Cardiac muscle cell (in vitro differentiated cells and primary cell): ENCODE measurements around the gene BAD. TPM values are rescaled to one million over a fixed set of nuclear protein-coding genes. Genes with fewer than 3 reads are reported as not detected.

Experiments
- DNase-seq, 2 donors: peaks; one replicate each; pipeline versions ENCODE4 v3.0.0 to v3.0.0-alpha.2; 2010 to 2017; ENCODE audit warnings: low read depth in 1 of 2, low spot score in 1 of 2
- H3K27ac ChIP-seq: fragments of 200-600 bp; sonication (generic); 2 replicates; pipeline ENCODE4 v1.5.1; 2016
- H3K27me3 ChIP-seq: fragments of 200-600 bp; sonication (generic); 2 replicates; pipeline ENCODE4 v1.6.0; 2016; ENCODE audit warnings: control low read depth
- H3K36me3 ChIP-seq: fragments of 200-600 bp; sonication (generic); 2 replicates; pipeline ENCODE4 v1.5.1; 2016; ENCODE audit warnings: control low read depth
- H3K4me1 ChIP-seq: fragments of 200-600 bp; sonication (generic); 2 replicates; pipeline ENCODE4 v1.8.1; 2017; ENCODE audit warnings: low read depth, mild to moderate bottlenecking, mixed run types
- H3K4me3 ChIP-seq: fragments of 200-600 bp; sonication (generic); 2 replicates; pipeline ENCODE4 v1.5.1; 2016; ENCODE audit warnings: mild to moderate bottlenecking
- H3K9me3 ChIP-seq: fragments of 200-600 bp; sonication (generic); 2 replicates; pipeline ENCODE4 v1.5.1; 2017; ENCODE audit warnings: low read depth, mild to moderate bottlenecking, control low read depth
- polyA plus RNA-seq: library from polyadenylated mRNA; unstranded; fragments of >200 nt; fragmentation: Nextera tagmentation; extraction: Ambion mirVana; gene quantifications from 2 replicates; pipeline ENCODE4 v1.2.1, GENCODE V29; 2016
- total RNA-seq: library from RNA; depleted of rRNA; stranded (reverse); fragments of >200 nt; gene quantifications from 2 replicates; pipeline ENCODE4 v1.2.3, GENCODE V29; 2016
- TF ChIP-seq, protein P1 (sequence below): IDR thresholded peaks from 2 replicates; pipeline ENCODE4 v1.5.1; 2012; ENCODE audit warnings: low read depth, mild to moderate bottlenecking, low read length

The BAD gene
- total and polyA plus RNA-seq, 2 experiments from 2014 or later, result 155 to 195 TPM

DNA sequence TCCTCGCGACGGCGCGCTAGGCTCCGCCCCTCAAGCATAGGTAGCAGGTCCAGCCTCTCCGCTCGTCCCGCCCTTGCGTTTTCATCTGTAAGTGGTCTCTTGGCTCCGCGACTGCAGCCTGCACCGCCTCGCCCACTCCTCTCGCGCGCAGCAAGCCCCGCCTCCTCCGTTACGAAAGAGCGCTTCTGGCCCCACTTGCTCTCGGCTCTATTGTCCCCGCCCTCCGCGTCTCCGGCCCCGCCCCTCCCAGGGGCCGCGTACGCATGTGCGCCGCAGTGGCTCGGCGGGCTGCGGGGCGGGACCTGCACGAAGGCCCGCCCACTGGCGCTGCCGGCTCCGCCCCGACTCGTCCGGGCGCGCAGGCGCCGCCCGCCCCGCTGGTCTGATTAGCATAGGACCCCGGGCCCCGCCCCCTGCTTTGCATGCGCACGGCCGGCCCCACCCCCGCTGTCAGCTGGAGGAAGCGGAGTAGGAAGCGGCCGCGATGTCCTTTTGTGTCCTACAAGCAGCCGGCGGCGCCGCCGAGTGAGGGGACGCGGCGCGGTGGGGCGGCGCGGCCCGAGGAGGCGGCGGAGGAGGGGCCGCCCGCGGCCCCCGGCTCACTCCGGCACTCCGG, 20.7 kb upstream of the BAD start, which contains the start of gene ESRRA:
ESRRA (plus strand) TSS at position 450 of the 616 bp plus-strand sequence. CDS start 1,656 bp downstream, outside the sequence.
- Histone ChIP-seq H3K36me3 (no peaks in the 10 kb centered on the region), H3K4me3 (peak within 1 kb of the TSS; percentile 71), H3K27me3 (peaks cover 18% of the 10 kb centered on the region), H3K9me3 (no peaks in the 10 kb centered on the region), H3K27ac (peak within 1 kb of the TSS; percentile 94), H3K4me1 (peaks cover 11% of the 10 kb centered on the region)
- TF ChIP-seq, protein P1, sequence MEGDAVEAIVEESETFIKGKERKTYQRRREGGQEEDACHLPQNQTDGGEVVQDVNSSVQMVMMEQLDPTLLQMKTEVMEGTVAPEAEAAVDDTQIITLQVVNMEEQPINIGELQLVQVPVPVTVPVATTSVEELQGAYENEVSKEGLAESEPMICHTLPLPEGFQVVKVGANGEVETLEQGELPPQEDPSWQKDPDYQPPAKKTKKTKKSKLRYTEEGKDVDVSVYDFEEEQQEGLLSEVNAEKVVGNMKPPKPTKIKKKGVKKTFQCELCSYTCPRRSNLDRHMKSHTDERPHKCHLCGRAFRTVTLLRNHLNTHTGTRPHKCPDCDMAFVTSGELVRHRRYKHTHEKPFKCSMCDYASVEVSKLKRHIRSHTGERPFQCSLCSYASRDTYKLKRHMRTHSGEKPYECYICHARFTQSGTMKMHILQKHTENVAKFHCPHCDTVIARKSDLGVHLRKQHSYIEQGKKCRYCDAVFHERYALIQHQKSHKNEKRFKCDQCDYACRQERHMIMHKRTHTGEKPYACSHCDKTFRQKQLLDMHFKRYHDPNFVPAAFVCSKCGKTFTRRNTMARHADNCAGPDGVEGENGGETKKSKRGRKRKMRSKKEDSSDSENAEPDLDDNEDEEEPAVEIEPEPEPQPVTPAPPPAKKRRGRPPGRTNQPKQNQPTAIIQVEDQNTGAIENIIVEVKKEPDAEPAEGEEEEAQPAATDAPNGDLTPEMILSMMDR, result no peak
- DNase-seq, result peak; percentile 99 to 100

DNA sequence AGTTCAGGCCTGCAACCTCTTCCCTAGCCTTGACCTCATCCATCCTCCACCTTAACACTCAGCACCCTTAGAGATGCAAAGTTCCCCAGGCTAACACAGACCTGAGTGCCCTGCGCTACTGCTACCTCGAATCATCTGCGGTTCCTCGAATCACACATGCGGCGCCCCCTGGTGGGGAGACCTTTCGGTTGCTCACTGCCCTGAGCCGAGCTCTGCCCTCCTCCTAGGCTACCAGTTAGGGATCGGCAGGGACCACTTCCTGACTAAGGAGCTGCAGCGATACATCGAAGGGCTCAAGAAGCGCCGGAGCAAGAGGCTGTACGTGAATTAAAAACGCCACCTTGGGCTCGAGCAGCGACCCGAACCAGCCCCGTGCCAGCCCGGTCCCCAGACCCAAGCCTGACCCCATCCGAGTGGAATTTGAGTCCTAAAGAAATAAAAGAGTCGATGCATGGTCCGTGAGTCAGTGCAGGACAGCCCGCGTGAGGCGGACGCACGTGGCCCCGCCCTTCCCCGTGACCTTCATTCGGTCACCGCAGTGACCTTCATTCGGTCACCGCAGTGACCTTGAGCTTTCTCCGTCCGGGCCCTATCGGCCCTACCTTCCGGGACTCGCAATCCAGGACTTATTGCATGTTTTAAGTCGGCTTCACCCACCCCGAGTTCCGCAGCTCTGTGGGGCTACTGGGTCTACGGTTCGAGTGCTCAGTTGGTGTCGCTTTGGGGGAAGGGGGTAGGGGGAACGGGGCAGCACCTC, 20.0 kb upstream of the BAD start:
- peak; percentile 93 to 95 for DNase-seq
- Histone ChIP-seq H3K4me1 (peaks cover 11% of the 10 kb centered on the region), H3K4me3 (peak overlapping the region; percentile 46), H3K9me3 (no peaks in the 10 kb centered on the region), H3K36me3 (no peaks in the 10 kb centered on the region), H3K27me3 (peaks cover 25% of the 10 kb centered on the region), H3K27ac (peak overlapping the region; percentile 94)
- TF ChIP-seq, protein P1, result peak; percentile 91

DNA sequence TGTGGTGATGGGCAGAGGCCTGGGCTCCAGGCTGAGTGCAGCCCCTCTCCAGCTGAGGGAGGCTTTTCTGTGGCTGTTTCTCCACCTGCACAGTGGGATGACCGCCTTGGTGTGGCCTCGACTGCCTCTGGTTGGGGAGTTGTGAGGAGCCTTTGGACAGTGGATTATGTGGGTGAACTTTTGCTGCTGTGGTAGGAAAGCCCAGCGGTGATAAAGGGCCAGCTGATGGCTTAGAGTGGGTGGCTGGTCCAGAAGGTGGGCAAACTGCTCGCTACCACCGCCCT, 19.5 kb upstream of the BAD start:
- Histone ChIP-seq H3K4me1 (peaks cover 11% of the 10 kb centered on the region), H3K36me3 (no peaks in the 10 kb centered on the region), H3K27me3 (peaks cover 31% of the 10 kb centered on the region), H3K27ac (no peak overlapping the region), H3K9me3 (no peaks in the 10 kb centered on the region), H3K4me3 (peak overlapping the region; percentile 46)
- DNase-seq, result no peak
- TF ChIP-seq, protein P1, result no peak

DNA sequence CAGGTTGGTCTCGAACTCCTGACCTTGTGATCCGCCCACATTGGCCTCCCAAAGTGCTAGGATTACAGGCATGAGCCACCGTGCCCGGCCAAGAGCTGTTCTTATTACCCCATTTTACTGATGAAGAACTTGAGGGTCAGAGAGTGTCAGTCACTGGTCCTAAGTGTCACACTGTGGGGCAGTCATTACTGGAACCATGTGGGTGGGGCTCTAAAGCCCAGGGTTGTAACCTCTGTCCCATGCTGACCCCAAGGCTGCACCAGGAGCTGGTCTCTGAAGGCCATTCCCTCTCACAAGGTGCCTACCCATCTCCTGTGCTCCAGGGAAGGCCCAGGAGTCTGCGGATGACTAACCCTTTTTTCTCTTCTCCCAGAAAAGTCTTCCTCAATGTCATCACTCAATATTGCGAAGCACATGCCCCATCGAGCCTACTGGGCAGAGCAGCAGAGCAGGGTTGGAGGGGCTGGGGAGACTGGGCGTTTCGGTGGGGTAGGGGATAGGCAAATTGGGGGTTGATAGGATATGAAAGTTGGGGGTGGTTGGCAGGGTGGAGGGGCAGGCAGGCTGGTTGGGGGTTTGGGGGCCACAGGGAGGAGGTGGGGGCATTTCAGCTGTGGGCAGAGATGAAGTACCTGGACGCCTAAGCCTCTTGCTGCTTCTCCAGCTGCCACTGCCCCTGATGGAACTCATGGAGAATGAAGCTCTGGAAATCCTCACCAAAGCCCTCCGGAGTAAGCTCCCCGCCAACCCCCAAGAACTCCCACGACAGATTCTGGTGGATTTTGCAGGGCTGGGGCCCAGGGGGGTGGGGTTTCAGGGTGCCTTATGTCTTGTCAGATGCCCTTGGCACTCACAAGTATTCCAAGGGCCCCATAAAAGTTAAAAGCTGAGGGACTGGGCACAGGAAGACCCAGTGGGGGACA, 18.9 kb upstream of the BAD start:
- H3K27ac ChIP-seq, result no peak overlapping the region
- no peaks in the 10 kb centered on the region for H3K9me3 ChIP-seq
- no peak overlapping the region for H3K4me3 ChIP-seq
- peaks cover 37% of the 10 kb centered on the region for H3K27me3 ChIP-seq
- peaks cover 11% of the 10 kb centered on the region for H3K4me1 ChIP-seq
- no peaks in the 10 kb centered on the region for H3K36me3 ChIP-seq
- no peak for DNase-seq
- TF ChIP-seq, protein P1, result no peak

DNA sequence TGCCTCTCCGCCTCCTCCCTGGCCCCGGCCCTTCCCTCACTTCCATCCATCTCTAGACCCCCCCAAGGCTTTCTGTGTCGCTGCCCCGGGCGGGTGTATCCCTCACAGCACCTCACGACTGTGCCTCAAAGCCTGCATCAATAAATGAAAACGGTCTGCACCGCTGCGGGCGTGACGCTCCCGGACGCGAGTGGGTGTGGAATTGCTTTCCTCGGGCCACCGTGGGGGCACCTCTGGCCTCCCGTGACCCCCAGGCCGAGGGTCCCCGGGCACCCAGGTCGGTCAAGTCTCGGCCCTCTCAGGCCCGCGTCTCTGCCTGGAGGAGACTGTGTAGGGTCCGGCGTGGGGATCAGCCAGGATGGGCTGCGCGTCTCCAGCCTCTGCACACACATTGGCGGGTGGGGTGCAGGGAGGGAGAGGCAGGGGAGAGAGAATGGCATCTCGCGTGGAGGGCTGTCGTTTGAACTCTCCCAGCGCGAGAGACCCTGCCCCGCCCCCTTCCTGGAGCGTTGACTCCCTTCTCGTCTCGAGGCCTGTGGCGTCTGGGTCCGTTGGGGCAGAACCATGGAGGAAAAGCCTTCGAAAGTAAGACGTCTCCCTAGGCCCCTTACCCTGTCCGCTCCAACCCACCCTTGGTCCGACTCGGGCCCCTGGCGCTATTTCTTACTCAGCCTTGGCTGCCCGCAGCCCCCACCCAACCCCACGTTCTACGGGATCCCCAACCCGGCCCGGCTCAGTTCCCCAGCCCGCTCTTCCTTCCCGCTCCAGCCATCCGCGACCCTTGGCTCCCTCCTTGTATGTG, 15.6 kb upstream of the BAD start, which contains the start of gene CATSPERZ:
CATSPERZ (plus strand) TSS at position 512 of the 802 bp plus-strand sequence; CDS start at position 565, 53 bp downstream.
- H3K4me1 ChIP-seq, result peaks cover 4% of the 10 kb centered on the region
- TF ChIP-seq, protein P1, result no peak
- H3K4me3 ChIP-seq, result peak within 1 kb of the TSS; percentile 3
- peaks cover 70% of the 10 kb centered on the region for H3K27me3 ChIP-seq
- H3K36me3 ChIP-seq, result no peaks in the 10 kb centered on the region
- no peaks in the 10 kb centered on the region for H3K9me3 ChIP-seq
- H3K27ac ChIP-seq, result no peak within 1 kb of the TSS
- no peak for DNase-seq
